Endodermal cell (in vitro differentiated cells): ENCODE results near the gene ARHGEF26. TPM values are rescaled to one million over a fixed set of nuclear protein-coding genes. Genes with fewer than 3 reads are reported as not detected.

ENCODE experiments used
- DNase-seq: peaks from one replicate; pipeline ENCODE4 v3.0.0-alpha.2; 2017
- H3K27ac ChIP-seq: 2 replicates; pipeline ENCODE4 v1.5.1; 2013; ENCODE audit warnings: mild to moderate bottlenecking, low read depth, low read length, moderate library complexity
- H3K27me3 ChIP-seq: 2 replicates; pipeline ENCODE4 v1.6.1; 2013; ENCODE audit warnings: mild to moderate bottlenecking, low read length, moderate library complexity; ENCODE audit not compliant: insufficient read depth, control insufficient read depth, poor library complexity, severe bottlenecking
- H3K36me3 ChIP-seq: 2 replicates; pipeline ENCODE4 v1.7.0; 2013; ENCODE audit warnings: mild to moderate bottlenecking, low read length, moderate library complexity; ENCODE audit not compliant: control insufficient read depth, insufficient read depth
- H3K4me1 ChIP-seq: one replicate; pipeline ENCODE4 v1.7.0; 2013; ENCODE audit warnings: low read length; ENCODE audit not compliant: control insufficient read depth, insufficient read depth
- H3K4me3 ChIP-seq: 2 replicates; pipeline ENCODE4 v1.5.1; 2013; ENCODE audit warnings: mild to moderate bottlenecking, low read length, moderate library complexity
- H3K9ac ChIP-seq: 2 replicates; pipeline ENCODE4 v1.6.1; 2013; ENCODE audit warnings: mild to moderate bottlenecking, low read length, moderate library complexity; ENCODE audit not compliant: poor library complexity, severe bottlenecking; ENCODE audit errors: extremely low read depth
- H3K9me3 ChIP-seq: 2 replicates; pipeline ENCODE4 v1.6.1; 2013; ENCODE audit warnings: mild to moderate bottlenecking, low read length, moderate library complexity; ENCODE audit not compliant: control insufficient read depth
- H3K27ac Mint-ChIP-seq: 2 replicates; pipeline ENCODE4 v1.8.0; 2020; ENCODE audit warnings: mixed read lengths
- H3K27me3 Mint-ChIP-seq: 2 replicates; pipeline ENCODE4 v1.8.0; 2021; ENCODE audit warnings: mild to moderate bottlenecking, mixed read lengths; ENCODE audit not compliant: insufficient read depth
- H3K36me3 Mint-ChIP-seq: 2 replicates; pipeline ENCODE4 v1.8.0; 2020; ENCODE audit warnings: low read depth, mixed read lengths
- H3K4me1 Mint-ChIP-seq: 2 replicates; pipeline ENCODE4 v1.8.0; 2020; ENCODE audit warnings: mixed read lengths
- H3K4me3 Mint-ChIP-seq: 2 replicates; pipeline ENCODE4 v1.8.0; 2020; ENCODE audit warnings: mild to moderate bottlenecking, moderate library complexity, mixed read lengths
- H3K9me3 Mint-ChIP-seq: 2 replicates; pipeline ENCODE4 v1.8.0; 2020; ENCODE audit warnings: mild to moderate bottlenecking, mixed read lengths
- WGBS, 2 experiments: methylation state at CpG; one replicate each; pipeline versions ENCODE4 v1.1.5 to v1.1.7; 2013; ENCODE audit warnings: missing lambda C conversion rate in 2 of 2, mixed read lengths in 1 of 2; ENCODE audit not compliant: insufficient coverage in 1 of 2, insufficient read length in 1 of 2; 5-methylcytosine and 5-hydroxymethylcytosine counted together
- total RNA-seq, 2 donors: library from RNA; stranded (reverse); fragmentation: NEBNext Ultra II Directional in 1 of 2; extraction: Animal tissue kit (Norgen Biotek cat#: 25700) in 1 of 2; gene quantifications; 2 replicates in 1 of 2; 3 replicates in 1 of 2; pipeline ENCODE4 v1.2.1, GENCODE V29; 2021
- TF ChIP-seq, protein P1 (sequence below): fragments of 200-600 bp; sonication (generic); conservative IDR thresholded peaks from 2 replicates; pipeline ENCODE4 v1.5.0; 2021; ENCODE audit warnings: antibody characterized with exemption, mild to moderate bottlenecking

ARHGEF26 gene
- total RNA-seq, 2 donors from 2014 or later: 10.1 to 12.4 TPM

DNA sequence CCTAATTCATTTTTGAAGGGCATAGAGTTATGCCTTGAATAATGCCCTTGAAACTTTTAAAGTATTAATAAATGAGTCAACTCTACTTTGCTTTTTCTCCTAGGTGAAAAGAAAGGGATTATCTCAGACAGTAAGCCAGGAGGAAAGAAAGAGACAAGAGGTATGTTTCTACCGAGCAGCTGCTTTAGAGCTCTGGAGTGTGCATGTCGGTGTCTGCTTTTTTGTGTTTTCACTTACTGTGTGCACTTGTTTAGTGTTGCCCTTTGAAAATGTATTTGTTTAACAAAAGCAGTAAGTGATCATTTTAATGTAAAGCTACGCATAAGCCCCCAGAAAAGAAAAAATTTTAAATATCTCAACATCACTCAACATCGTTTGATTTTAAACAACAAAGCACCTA lies 28.1 kb downstream of the ARHGEF26 start:
- WGBS, 2 experiments: 91% methylated on average over 2 of the region's 4 CpGs; no CpG with 5 or more reads in 1 of the 2 experiments
- H3K27ac ChIP-seq: no peak overlapping the region
- no peaks in the 10 kb centered on the region for H3K27me3 ChIP-seq
- Mint-ChIP-seq H3K9me3 (no peaks in the 10 kb centered on the region), H3K4me1 (peaks cover 15% of the 10 kb centered on the region), H3K27me3 (no peaks in the 10 kb centered on the region), H3K4me3 (no peak overlapping the region), H3K27ac (no peak overlapping the region), H3K36me3 (no peaks in the 10 kb centered on the region)
- peaks cover 7% of the 10 kb centered on the region for H3K36me3 ChIP-seq
- H3K9ac ChIP-seq: no peak overlapping the region
- H3K9me3 ChIP-seq: no peaks in the 10 kb centered on the region
- no peak overlapping the region for H3K4me3 ChIP-seq
- TF ChIP-seq, protein P1, sequence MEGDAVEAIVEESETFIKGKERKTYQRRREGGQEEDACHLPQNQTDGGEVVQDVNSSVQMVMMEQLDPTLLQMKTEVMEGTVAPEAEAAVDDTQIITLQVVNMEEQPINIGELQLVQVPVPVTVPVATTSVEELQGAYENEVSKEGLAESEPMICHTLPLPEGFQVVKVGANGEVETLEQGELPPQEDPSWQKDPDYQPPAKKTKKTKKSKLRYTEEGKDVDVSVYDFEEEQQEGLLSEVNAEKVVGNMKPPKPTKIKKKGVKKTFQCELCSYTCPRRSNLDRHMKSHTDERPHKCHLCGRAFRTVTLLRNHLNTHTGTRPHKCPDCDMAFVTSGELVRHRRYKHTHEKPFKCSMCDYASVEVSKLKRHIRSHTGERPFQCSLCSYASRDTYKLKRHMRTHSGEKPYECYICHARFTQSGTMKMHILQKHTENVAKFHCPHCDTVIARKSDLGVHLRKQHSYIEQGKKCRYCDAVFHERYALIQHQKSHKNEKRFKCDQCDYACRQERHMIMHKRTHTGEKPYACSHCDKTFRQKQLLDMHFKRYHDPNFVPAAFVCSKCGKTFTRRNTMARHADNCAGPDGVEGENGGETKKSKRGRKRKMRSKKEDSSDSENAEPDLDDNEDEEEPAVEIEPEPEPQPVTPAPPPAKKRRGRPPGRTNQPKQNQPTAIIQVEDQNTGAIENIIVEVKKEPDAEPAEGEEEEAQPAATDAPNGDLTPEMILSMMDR: no peak
- no peaks in the 10 kb centered on the region for H3K4me1 ChIP-seq
- DNase-seq: no peak

DNA sequence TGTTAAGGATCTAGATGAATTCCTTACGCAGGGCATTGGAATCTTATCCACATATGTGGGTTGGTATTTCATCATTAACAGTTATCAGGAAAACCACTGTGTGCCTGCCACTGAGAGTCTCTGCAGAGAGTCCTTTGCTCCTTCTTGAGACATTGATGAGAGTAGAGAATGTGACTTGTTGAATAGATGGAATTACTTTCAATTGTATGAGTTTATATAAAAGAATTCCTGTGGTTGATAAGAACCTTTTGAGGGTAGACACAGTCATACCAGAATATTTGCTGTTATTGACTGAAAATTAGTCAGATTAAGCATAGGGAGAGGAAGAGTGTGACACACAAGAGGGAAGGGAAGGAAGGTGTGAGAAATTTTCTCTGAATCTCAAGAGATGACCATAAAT lies 30.8 kb downstream of the ARHGEF26 start:
- WGBS, 2 experiments: 100% methylated on average over 1 of the region's 1 CpG; no CpG with 5 or more reads in 1 of the 2 experiments
- Histone ChIP-seq H3K27ac (no peak overlapping the region), H3K4me3 (no peak overlapping the region), H3K9me3 (no peaks in the 10 kb centered on the region), H3K36me3 (peaks cover 7% of the 10 kb centered on the region), H3K27me3 (no peaks in the 10 kb centered on the region), H3K4me1 (peaks cover 3% of the 10 kb centered on the region), H3K9ac (no peak overlapping the region)
- DNase-seq: no peak
- Mint-ChIP-seq H3K27ac (no peak overlapping the region), H3K9me3 (no peaks in the 10 kb centered on the region), H3K4me3 (no peak overlapping the region), H3K27me3 (no peaks in the 10 kb centered on the region), H3K36me3 (no peaks in the 10 kb centered on the region), H3K4me1 (peaks cover 11% of the 10 kb centered on the region)
- TF ChIP-seq, protein P1: no peak

DNA sequence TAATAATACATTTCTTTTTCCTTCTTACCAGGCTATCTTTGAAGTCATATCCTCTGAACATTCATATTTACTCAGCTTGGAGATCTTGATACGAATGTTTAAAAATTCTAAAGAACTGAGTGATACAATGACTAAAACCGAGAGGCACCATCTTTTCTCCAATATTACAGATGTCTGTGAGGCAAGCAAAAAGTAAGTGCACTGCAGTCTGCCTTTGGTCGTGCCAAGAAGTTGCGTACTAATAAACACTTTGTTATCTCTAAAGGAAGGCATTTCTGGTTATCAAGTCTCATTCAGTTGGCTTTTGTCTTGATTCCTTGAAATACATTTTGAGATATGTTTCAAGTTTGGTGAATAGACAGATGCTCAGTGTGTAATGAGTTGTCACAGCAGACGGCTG lies 31.6 kb downstream of the ARHGEF26 start:
- DNase-seq: no peak
- Mint-ChIP-seq H3K27me3 (no peaks in the 10 kb centered on the region), H3K4me1 (peaks cover 19% of the 10 kb centered on the region), H3K36me3 (no peaks in the 10 kb centered on the region), H3K4me3 (no peak overlapping the region), H3K9me3 (no peaks in the 10 kb centered on the region), H3K27ac (no peak overlapping the region)
- Histone ChIP-seq H3K9ac (no peak overlapping the region), H3K27me3 (no peaks in the 10 kb centered on the region), H3K4me3 (no peak overlapping the region), H3K4me1 (peaks cover 3% of the 10 kb centered on the region), H3K36me3 (peaks cover 7% of the 10 kb centered on the region), H3K27ac (no peak overlapping the region), H3K9me3 (no peaks in the 10 kb centered on the region)
- WGBS, 2 experiments: 91 to 92% methylated on average over 5 of the region's 5 CpGs
- TF ChIP-seq, protein P1: no peak
